GM23248 (cell line): ENCODE measurements around the gene NT5M.

Experiments
- EZH2 ChIP-seq: fragments of 200-600 bp; sonication (generic); IDR thresholded peaks from 2 replicates; pipeline ENCODE4 v1.6.1; 2018; ENCODE audit warnings: antibody characterized with exemption, mild to moderate bottlenecking; ENCODE audit not compliant: insufficient read depth, poor library complexity, severe bottlenecking
- EZH2phosphoT487 ChIP-seq: fragments of 200-600 bp; sonication (generic); IDR thresholded peaks from 2 replicates; pipeline ENCODE4 v1.6.1; 2018; ENCODE audit warnings: antibody characterized with exemption, moderate library complexity, mild to moderate bottlenecking, low read depth; ENCODE audit not compliant: insufficient read depth

GRCh38 chr17:17370711-17371110 is 67.5 kb downstream of the NT5M start:
- TF ChIP-seq EZH2 (no peak), EZH2phosphoT487 (no peak)
